Bronchial epithelial cell (primary cell): ENCODE measurements around the gene TBCD. TPM values are rescaled to one million over a fixed set of nuclear protein-coding genes. Genes with fewer than 3 reads are reported as not detected.

Experiments used
- DNase-seq: peaks from one replicate; pipeline ENCODE4 v3.0.0-alpha.2; 2010; ENCODE audit warnings: low read depth
- FAIRE-seq: peaks from 2 replicates; lab custom pipeline; 2011; peaks lifted over from hg19 to GRCh38; lab: Jason Lieb, UNC
- H3K27me3 ChIP-seq: 2 replicates; pipeline ENCODE4 v1.5.1; 2011; ENCODE audit warnings: low read length; ENCODE audit not compliant: control insufficient read depth, insufficient read depth
- H3K36me3 ChIP-seq: 2 replicates; pipeline ENCODE4 v1.5.1; 2011; ENCODE audit warnings: low read length; ENCODE audit not compliant: control insufficient read depth, insufficient read depth
- H3K4me3 ChIP-seq: 2 replicates; pipeline ENCODE4 v1.5.1; 2011; ENCODE audit warnings: mild to moderate bottlenecking, low read depth, low read length, control low read depth
- CTCF ChIP-seq: IDR thresholded peaks from 2 replicates; pipeline ENCODE4 v1.5.1; 2011; ENCODE audit warnings: mild to moderate bottlenecking, moderate library complexity, low read length, control low read depth, inconsistent platforms; ENCODE audit not compliant: insufficient read depth, severe bottlenecking
- total RNA-seq: library from RNA; depleted of rRNA; stranded (reverse); fragments of >200 nt; gene quantifications from 2 replicates; pipeline ENCODE4 v1.2.1, GENCODE V29; 2014

Gene TBCD
- total RNA-seq, 1 donor from 2014 or later, result 22.6 TPM

GRCh38 chr17:82860606-82861392 is 108.9 kb downstream of the TBCD start:
- no peak for FAIRE-seq
- no peak overlapping the region for H3K4me3 ChIP-seq
- TF ChIP-seq CTCF, result no peak
- H3K27me3 ChIP-seq, result no peaks in the 10 kb centered on the region
- no peak for DNase-seq
- no peaks in the 10 kb centered on the region for H3K36me3 ChIP-seq

GRCh38 chr17:82861393-82861775 is 109.5 kb downstream of the TBCD start:
- H3K36me3 ChIP-seq, result no peaks in the 10 kb centered on the region
- no peaks in the 10 kb centered on the region for H3K27me3 ChIP-seq
- DNase-seq, result no peak
- no peak for TF ChIP-seq CTCF
- H3K4me3 ChIP-seq, result no peak overlapping the region
- FAIRE-seq, result no peak

- H3K27me3 ChIP-seq, result no peaks in the 10 kb centered on the region
- H3K36me3 ChIP-seq, result no peaks in the 10 kb centered on the region
- DNase-seq, result no peak
- FAIRE-seq, result no peak
- TF ChIP-seq CTCF, result no peak
- no peak overlapping the region for H3K4me3 ChIP-seq
Measured at GRCh38 chr17:82862191-82862590, 110.3 kb downstream of the TBCD start.

GRCh38 chr17:82862737-82863382 is 111.0 kb downstream of the TBCD start:
- FAIRE-seq, result peak; percentile 36
- no peak for DNase-seq
- no peak overlapping the region for H3K4me3 ChIP-seq
- H3K36me3 ChIP-seq, result no peaks in the 10 kb centered on the region
- H3K27me3 ChIP-seq, result no peaks in the 10 kb centered on the region
- no peak for TF ChIP-seq CTCF

- Histone ChIP-seq H3K27me3 (no peaks in the 10 kb centered on the region), H3K4me3 (no peak overlapping the region), H3K36me3 (no peaks in the 10 kb centered on the region)
- no peak for TF ChIP-seq CTCF
- FAIRE-seq (peak; percentile 13), DNase-seq (no peak)
Measured at GRCh38 chr17:82863383-82863940, 111.6 kb downstream of the TBCD start.
